HFFc6 (cell line): ENCODE data around the gene PPDPF. TPM values are rescaled to one million over a fixed set of nuclear protein-coding genes. Genes with fewer than 3 reads are reported as not detected.

Experiments used
- DNase-seq: peaks from one replicate; pipeline ENCODE4 v3.0.0-alpha.2; 2018
- H3K27ac Mint-ChIP-seq: 2 replicates; pipeline ENCODE4 v1.8.0; 2020; ENCODE audit warnings: mild to moderate bottlenecking, mixed read lengths
- H3K27me3 Mint-ChIP-seq: 2 replicates; pipeline ENCODE4 v1.8.0; 2021; ENCODE audit warnings: mild to moderate bottlenecking, moderate library complexity, mixed read lengths; ENCODE audit not compliant: insufficient read depth
- H3K36me3 Mint-ChIP-seq: 2 replicates; pipeline ENCODE4 v1.8.0; 2021; ENCODE audit warnings: low read depth, mixed read lengths
- H3K4me1 Mint-ChIP-seq: 2 replicates; pipeline ENCODE4 v1.8.0; 2020; ENCODE audit warnings: low read depth, mixed read lengths
- H3K4me3 Mint-ChIP-seq: 2 replicates; pipeline ENCODE4 v1.8.0; 2020; ENCODE audit warnings: mild to moderate bottlenecking, moderate library complexity, mixed read lengths
- H3K9me3 Mint-ChIP-seq: 2 replicates; pipeline ENCODE4 v1.8.0; 2020; ENCODE audit warnings: mild to moderate bottlenecking, mixed read lengths
- CTCF ChIP-seq: fragments of 200-600 bp; sonication (generic); IDR thresholded peaks from 2 replicates; pipeline ENCODE4 v1.5.0; 2021; ENCODE audit warnings: antibody characterized with exemption, mild to moderate bottlenecking
- total RNA-seq, 6 experiments: library from RNA; stranded (reverse); fragmentation: NEBNext Ultra II Directional; extraction: Animal tissue kit (Norgen Biotek cat#: 25700); gene quantifications; 2 replicates in 1 of 6; 3 replicates in 5 of 6; pipeline ENCODE4 v1.2.3, GENCODE V29; 2021

PPDPF gene
- total RNA-seq, 6 experiments from 2014 or later: 388 to 518 (median 443) TPM

GRCh38 chr20:63529180-63529860 is 8.8 kb downstream of the PPDPF start:
- TF ChIP-seq CTCF: no peak
- no peaks in the 10 kb centered on the region; the same call in 1 of the 2 replicates for H3K9me3 Mint-ChIP-seq
- H3K27me3 Mint-ChIP-seq: peaks cover 10% of the 10 kb centered on the region
- H3K36me3 Mint-ChIP-seq: no peaks in the 10 kb centered on the region; the same call in 1 of the 2 replicates
- no peak overlapping the region for H3K4me3 Mint-ChIP-seq
- no peak for DNase-seq
- H3K4me1 Mint-ChIP-seq: no peaks in the 10 kb centered on the region
- no peak overlapping the region for H3K27ac Mint-ChIP-seq

- no peak overlapping the region for H3K4me3 Mint-ChIP-seq
- no peaks in the 10 kb centered on the region for H3K36me3 Mint-ChIP-seq
- H3K27ac Mint-ChIP-seq: no peak overlapping the region
- H3K27me3 Mint-ChIP-seq: peaks cover 10% of the 10 kb centered on the region
- no peak for DNase-seq
- no peak for TF ChIP-seq CTCF
- H3K4me1 Mint-ChIP-seq: no peaks in the 10 kb centered on the region
- H3K9me3 Mint-ChIP-seq: no peaks in the 10 kb centered on the region; the same call in 1 of the 2 replicates
These were observed 9.6 kb downstream of the PPDPF start for GRCh38 chr20:63529861-63530787.

- no peaks in the 10 kb centered on the region for H3K4me1 Mint-ChIP-seq
- peaks cover 7% of the 10 kb centered on the region; the same call in 1 of the 2 replicates for H3K27me3 Mint-ChIP-seq
- no peaks in the 10 kb centered on the region for H3K36me3 Mint-ChIP-seq
- no peaks in the 10 kb centered on the region; the same call in 1 of the 2 replicates for H3K9me3 Mint-ChIP-seq
- DNase-seq: no peak
- H3K27ac Mint-ChIP-seq: no peak overlapping the region
- H3K4me3 Mint-ChIP-seq: no peak overlapping the region
- TF ChIP-seq CTCF: no peak
These were observed 10.2 kb downstream of the PPDPF start for GRCh38 chr20:63530788-63531160.

- no peaks in the 10 kb centered on the region for H3K36me3 Mint-ChIP-seq
- no peak overlapping the region for H3K27ac Mint-ChIP-seq
- no peak overlapping the region for H3K4me3 Mint-ChIP-seq
These were observed 11.3 kb downstream of the PPDPF start for GRCh38 chr20:63531686-63532448.

More at GRCh38 chr20:63531686-63532448, 11.3 kb downstream of the PPDPF start:
- TF ChIP-seq CTCF: no peak
- Mint-ChIP-seq H3K9me3 (no peaks in the 10 kb centered on the region), H3K27me3 (peaks cover 4% of the 10 kb centered on the region; the same call in 1 of the 2 replicates), H3K4me1 (no peaks in the 10 kb centered on the region)
- no peak for DNase-seq
